NCI-H345 (cell line): ENCODE data around the gene ULBP2.
A peak's percentile ranks its signal among the peaks of the same experiment; 100 is the strongest.
"Not testable (repeated sequence)": the region's sequence is repeated elsewhere in the genome, so short reads cannot be mapped to it uniquely, and the experiment has no call there.

ENCODE experiments used
- DNase-seq: peaks from one replicate; lab custom pipeline; 2025; lab: John Stamatoyannopoulos, UW

Gene ULBP2

DNA sequence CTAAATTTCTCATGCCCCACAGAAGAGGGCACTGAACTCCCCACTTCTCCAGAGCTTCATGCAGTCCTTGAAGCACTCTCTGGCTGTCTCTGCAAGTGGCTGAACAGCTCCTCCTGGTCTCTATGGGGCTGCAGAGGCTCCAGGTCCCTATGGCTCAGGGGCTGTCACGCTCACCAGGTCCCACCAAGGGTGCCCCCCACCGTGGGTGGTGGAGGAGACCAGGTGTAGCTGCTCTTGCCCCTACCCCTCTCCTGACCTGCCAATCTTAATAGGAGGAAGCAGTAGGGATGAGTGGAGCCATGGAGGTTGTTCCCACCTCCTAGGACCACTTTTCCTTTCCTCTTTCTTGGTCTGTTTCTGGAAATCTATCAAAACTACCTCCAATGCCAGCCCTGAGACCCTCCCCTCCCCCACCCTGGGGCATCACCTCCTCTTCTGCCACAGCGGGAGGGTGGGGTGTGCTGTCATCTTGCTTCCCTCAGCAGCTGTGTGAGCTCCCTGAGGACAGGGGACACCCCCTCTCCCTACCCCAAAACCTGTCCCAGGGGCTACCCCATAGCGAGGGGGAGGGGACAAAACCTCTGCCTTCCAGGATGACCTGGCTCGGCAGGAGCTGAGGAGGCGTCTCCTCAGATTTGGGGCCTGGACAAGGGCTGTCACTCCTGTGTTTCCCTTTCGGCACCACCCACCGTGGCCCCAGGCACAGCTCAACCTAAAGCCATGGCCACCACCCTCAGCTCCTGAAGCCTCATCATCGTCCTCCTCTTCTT, 31.9 kb upstream of the ULBP2 start:
- no peak for DNase-seq

DNA sequence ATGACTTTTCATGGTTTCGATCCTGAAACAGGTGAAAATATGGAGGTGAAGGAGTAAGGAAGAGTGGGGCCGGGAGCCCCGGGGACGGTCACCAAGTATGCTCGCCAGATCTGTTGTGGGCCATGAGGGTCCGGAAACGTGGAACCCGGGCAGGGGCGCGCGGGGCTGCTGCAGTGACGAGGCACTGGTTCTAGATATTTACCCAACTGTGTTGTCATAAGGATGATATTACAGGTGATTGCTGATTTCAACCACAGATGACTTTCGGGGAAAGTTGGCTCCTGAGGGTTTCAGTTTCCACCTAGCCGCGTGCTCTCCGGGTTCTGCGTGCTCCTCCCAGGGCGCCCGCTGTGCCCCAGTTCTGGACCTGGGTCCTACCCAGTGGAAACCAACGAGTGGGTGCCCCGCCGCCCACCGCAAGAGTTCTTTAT, 31.1 kb upstream of the ULBP2 start:
- DNase-seq, result no peak

DNA sequence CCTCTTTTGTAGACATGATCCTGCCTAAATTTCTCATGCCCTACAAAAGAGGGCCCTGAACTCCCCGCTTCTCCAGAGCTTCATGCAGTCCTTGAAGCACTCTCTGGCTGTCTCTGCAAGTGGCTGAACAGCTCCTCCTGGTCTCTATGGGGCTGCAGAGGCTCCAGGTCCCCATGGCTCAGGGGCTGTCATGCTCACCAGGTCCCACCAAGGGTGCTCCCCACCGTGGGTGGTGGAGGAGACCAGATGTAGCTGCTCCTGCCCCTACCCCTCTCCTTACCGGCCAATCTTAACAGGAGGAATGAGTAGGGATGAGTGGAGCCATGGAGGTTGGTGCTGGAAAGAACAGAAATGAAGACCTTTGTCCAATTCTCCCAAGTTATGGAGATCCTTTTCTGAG, 29.1 kb upstream of the ULBP2 start:
- not testable (repeated sequence) for DNase-seq

DNA sequence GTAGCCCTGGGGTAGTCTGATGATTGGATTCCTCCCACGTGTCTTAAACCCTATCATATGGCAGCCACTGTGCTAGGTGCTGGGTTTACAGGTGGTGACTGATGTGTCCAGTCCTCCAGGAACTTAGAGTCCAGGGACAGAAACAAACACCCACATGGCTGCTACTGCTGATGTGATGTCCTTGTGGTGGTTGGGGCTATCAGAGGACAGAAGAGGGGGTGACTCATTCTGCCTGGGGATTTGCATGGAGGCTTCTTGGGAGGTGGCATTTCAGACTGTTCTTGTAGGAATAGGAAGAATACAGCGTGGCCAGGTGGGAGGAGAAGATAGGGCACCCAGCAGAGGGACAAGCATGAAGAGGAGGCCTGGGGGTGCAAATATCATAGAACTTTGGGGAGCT, 28.7 kb upstream of the ULBP2 start:
- DNase-seq, result no peak

DNA sequence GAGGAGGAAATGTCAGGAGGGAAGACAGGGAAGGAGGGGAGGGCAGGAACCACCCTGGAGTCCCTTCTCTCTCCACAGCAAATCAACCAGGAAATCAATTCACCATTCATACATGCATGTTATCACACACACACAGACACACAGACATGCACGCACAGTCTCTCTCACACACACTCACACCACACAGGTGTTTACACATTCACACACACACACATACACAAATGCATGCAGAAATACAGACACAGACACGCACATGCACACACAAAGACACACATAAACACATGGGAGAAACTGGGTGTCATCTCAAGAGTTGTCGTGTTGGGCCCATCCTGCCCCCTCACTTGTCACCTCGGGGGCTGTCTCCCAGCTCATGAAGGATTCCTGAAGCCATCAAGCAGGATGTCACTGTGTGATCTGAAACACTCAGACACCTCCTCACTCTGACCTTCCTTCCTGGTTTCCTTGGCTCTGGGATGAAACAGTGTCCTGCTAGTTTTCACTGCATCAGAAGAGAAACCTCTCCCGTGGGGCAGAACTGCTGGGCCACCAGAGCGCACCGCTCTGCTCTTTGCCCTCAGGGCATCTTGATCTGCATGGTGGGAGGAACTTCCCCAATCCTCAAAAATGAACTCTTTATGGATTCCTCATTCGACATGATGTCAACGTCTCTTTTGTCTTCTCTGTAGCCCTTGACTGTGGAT, 28.1 kb upstream of the ULBP2 start:
- no peak for DNase-seq

DNA sequence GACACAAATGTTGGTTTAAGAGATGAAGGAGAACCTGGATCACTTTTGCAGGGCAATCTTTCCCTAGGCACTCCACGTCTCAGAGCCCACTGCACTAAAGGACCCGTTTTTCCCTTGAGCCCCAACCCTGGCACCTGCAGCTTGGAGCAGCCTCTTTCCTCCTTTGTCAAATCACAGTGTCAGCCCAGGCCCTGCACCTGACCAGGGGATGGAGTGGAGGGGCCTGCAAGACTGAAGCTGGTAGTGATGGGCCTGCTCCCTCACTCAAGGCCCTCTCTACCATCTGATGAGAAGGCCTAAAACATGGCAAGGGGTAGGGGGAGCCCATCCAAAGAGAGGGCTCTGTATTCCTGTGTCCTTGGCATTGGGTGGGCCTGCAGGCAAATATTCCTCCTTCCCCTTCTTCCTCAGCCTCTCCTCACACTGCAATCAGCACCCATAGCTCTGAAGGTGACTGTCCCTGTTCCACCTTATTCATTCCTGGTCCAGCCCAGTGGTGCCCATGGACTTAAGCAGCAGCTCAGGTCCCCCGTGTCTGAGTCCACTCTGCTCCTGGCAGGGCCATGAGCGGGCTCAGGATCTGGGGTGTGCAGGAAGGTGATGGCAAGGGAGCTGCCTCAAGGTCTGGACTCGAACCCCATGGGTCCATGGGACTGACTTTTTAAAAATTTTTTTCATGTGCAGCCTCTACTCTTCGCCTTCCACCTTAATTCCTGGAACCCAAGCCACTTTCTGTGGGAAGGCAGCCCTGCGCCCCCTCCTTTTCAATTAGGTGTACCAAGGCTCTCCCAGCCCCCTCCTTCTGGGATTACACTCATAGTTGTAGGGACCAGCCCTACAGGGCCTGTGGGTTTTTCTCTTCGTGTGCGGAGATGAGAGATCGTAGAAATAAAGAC, 25.6 kb upstream of the ULBP2 start:
- DNase-seq, result no peak

DNA sequence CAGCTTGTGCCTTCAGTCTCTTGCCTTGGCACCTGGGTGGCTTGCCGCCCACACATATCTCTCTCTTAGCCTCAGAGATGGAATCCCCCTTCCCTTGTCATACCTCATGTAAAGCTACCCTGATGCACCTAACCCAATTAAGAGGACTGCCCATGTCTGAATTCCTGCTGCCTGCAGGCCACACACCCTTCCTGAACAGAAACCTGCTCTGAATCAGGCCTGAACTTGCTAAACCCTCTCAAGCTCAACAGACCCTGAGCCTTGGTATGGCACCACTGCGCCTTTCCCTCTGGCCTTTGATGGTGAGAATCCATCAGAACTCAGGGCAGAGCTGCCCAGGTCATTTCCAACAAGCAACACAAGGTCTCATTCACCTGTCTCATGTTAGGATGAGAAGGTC, 24.1 kb upstream of the ULBP2 start:
- no peak for DNase-seq

DNA sequence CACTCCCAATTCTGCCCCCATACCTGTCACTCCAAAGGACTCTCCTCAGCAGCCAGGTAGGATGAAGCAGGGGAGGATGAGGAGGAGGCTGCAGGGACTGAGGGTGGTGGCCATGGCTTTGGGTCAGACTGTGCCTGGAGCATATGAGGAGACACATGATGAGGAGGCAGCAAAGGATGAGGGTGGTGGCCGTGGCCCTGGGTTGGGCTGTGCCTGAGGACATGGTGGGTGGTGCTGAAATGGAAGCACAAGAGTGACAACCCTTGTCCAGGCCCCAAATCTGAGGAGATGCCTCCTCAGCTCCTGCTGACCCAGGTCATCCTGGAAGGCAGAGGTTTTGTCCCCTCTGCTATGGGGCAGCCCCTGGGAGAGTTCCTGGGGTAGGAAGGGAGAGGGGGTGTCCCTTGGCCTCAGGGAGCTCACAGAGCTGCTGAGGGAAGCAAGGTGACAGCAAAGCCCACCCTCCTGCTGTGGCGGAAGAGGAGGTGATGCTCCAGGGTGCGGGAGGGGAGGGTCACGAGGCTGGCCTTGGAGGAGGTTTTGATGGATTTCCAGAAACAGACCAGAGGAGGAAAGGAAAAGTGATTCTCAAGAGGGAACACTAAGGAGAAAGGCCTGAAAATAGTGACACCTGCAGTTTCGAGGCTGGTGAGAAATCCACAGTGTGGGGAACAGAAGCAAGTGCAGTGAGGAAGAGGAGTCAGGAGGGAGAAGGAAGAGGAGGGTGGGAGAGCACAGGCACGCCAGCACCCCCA, 23.5 kb upstream of the ULBP2 start:
- no peak for DNase-seq

DNA sequence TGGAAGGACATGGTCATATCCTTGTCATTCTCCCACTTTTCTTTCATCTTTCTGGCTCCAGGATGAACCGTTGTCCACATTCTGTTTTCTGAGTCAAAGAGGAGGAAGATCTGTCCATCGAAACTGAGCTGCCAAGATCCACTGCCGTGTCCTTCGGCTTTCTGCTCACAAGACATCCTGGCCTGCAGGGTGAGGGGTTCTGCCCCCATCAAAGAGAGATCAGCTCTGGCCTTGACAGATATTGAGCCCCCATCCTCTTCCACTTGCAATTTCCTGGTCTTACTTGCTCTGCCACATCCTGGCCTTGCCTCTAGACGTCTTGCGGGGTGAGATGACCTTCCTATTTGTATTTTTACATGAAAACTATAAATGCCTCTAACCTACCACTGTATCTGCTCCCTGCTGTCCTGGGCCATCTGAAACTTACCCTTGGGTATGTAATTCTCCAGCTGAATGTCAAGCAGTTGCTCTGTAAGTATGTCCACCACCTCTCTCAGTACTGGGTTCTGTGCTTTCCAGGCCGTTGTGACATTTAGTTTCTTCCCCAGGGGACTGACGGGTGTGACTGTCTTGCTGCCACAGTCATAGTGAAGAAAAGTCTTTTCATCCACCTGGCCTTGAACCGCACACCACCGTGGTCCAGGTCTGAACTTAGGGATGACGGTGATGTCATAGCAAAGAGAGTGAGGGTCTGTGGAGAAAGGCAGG, 22.5 kb upstream of the ULBP2 start:
- not testable (repeated sequence) for DNase-seq

DNA sequence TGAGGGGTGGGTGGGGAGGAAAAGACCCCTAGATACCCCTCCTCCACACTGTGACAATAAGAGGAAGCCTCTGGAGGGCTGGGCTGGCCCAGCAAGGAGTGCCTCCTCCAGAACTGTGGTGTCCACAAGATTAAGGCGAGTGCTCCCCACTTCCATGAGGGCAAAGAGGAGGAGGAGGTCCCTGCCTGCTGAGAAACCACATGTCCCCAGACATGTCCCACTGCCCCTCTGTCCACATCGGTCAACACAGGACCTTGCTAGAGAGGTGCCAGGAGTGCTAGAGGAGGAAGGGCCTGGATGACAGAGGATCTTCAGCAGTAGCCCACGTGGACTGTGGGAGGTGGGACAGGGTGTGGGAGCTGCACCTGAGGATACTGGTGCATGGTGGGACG, 22.0 kb upstream of the ULBP2 start:
- no peak for DNase-seq

DNA sequence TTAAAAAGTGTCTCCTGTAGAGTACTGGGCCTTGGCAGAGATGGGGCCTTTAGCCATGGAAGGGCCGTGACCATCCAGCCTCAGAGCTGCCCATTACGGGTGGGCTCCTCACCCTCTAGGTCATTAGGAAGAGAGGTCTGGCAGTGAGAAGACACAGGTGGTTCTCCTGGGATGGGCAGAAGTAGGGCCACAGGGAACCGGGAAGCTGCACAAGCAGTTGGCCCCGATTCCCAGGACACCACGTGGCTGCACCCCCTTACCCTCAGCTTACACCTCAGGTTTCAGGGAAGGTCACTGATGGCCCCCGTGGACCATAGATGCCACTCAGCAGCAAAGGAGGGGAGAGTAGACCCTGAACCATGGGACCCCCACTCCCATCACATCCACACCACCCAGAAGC, 20.5 kb upstream of the ULBP2 start:
- DNase-seq, result no peak

DNA sequence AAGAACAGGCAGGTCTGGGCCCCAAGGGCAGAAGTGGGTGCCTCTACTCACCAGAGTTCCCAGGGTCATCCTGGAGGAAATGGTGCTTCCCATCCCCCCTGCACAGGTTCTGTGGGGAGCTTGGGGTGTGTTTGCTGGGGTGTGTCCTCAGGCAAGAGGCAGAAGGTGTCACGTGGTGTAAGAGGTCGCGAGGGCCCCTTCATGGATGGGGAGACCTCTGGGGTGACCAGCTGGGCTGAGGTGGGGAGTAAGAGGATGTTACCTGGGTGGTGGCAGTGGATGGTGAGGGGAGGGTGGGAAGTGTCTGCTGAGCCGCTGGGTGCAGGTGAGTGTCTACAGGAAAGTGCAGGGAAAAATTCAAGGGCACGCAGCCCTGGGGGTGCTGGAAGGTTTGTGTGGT, 19.7 kb upstream of the ULBP2 start:
- not testable (repeated sequence) for DNase-seq

DNA sequence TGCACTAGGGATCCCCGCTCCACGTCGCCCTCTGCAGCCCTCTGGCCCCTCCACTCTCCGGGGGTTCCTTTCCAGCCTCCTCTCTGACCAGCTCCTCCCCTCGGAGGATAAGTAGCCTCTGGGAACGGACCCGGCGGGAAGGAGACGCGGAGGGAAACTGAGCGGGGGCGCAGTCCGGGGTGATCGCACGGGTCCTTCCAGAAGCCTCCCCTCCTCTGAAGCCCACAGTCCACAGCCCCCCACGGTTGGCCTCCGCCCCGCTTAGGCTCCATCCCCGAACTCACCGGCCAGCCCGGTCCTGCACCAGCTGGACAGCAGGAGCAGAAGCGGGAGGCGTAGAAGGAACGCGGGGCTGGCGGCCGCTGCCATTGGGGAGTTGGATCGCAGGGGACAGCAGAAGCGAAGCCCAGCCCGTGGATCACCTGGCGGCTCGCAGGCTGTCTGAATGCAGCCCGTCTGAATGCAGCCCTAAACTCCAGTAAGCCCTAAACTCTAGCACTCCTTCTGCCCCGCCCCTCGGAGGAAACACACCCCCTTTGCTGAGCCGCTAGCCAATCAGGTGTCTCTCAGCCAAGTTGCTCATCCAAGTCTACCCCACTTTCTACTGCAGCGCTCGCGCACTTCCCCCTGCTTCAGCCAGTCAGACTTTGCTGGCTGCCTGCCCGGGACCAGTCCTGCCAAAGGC, 19.0 kb upstream of the ULBP2 start, which contains the start of gene RAET1G:
Gene RAET1G (minus strand): TSS at position 480 of the 685 bp plus-strand sequence. CDS start 111 bp downstream, at position 369.
- peak; percentile 74 for DNase-seq

DNA sequence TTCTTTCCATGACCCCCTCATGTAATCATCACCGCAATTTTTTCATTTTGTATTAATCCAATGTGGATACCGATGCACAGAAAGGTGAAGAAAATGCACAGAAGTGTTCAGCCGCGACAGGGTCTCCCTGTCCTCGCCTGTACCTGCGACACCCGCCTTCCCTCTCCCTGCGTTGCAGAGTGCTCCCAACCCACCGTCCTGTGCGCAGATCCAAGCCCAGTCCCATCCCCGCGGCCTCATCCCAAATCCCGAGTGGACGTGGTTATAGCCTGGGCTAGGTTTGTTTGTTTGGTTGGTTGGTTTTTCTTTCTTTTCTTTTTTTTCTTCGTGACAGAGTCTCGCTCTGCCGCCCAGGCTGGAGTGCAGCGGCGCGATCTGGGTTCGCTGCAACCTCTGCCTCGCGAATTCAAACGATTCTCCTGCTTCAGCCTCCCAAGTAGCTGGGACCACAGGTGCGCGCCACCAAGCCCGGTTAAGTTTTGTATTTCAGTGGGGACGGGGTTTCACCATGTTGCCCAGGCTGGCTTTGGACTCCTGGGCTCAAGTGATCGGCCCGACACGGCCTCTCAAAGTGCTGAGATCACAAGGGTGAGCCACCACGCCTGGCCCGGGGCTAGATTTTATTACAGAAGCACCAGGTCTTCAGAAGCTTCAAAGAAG, 18.4 kb upstream of the ULBP2 start:
- no peak for DNase-seq

DNA sequence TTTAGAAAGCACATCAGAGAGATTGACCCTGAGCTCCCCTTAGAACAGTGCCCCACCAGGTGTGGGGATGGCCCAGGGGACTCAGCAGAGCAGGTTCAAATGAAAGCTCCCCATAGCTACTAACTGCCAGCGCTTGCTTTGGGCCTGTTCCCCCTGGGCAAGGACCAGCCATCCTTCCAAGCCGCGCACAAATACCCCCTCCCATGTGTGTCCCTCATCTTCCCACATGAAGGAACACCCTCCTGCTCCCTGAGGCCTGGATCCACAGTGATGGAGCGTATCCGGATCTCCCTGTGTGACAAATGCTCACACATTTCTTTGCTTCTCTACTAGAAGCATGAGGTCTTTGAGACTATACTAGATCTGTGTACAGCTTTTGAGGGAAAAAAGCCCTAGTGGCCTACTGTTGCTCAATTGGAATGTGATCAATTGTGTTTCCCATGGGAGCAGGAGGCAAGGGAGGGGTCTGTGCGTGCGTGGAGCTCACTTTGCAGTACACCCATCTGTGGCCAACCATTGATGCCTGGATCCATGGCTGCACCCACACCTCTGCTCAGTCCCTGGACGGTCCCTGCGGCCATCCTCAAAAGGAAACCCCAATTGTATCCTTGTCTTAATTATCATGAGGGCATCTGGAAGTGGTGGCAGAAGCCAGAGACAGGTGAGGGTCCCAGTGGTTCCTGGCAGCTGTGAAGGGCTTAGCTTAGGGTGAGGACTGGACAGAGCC, 17.4 kb upstream of the ULBP2 start:
- no peak for DNase-seq

DNA sequence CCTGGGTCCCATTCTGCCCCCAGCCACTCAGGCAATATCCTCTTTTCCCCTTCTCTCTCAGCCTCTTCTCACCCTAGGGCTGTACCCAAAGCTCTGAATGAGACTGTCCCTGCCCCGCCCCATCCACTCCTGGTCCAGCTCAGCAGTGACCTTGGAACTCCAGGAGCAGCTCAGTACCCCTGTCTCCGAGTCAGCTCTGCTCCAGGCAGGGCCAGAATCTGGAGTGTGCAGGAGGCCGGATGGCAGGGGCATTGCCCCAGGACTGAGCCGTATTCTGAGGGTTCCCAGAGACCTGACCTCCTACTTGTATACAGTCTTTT, 16.9 kb upstream of the ULBP2 start:
- DNase-seq, result no peak

DNA sequence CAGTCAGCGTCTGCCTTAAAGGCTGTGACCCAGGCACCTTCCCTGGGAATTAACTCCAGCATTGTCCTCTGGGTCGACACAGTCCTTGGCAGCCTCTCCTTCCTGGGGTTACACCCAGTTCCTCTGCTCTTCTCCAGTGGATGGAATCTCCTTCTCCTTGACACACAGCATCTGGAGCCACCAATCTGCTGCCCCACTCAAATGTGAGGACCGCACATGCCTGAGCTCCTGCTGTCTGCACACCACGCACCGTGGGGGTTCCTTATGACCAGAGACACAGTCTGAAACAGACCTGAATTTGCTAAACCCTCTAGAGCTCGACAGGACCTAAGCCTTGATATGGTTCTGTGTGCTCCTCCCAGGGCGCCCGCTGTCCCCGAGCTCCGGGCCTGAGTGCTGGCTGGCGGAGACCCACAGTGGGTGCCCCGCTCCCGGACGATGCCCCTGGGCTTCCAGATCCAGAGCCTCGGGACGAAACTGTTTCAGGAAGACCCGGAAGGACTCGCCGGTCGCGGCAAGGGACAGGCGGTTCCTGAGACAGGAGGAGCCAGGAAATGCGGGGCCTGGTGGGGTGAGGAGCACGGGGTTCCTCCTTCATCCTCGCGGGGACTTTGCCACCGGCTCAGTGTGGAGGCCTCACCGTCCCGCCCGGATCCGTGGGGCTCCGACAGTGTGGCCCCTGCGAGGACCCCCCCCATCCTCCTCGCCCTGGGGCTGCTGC, 16.4 kb upstream of the ULBP2 start:
- DNase-seq, result no peak

DNA sequence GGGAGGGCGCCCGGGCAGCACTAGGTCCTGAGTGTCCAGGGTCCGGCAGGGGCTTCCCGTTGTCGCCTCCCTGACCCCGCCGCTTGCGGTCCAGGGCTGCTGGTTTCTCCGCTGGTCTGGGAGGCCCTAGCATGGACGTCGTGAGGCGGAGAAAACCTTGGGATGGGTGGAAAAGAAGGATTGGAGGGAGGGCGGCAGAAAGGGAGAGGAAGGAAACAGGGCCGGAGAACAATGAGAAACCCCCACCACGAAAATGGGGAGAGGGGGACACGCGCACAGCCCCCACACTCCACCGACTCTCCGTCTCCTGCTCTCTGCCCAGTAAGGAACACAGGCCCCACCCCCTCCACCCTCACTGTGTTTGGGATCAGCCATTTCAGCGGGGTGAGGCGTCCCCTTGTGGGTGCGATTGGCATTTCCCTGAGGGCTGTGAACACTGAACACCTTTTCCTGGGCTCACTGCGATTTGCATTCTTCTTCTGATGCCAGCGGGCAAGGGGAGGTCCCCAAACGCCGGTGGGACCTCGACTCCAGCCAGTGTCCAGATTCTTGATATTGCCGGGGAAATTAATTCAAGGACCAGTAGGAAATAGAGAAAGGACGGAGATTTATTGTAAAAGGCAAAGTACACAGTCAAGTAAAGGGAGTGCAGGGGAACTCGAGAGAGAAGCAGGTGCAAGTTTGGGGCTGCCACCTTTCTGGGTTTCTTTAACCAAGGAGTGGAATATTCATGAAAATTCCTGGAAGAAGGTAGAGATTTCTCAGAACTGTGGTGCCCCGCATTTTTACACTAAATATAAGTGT, 15.6 kb upstream of the ULBP2 start:
- DNase-seq, result peak; percentile 81
